ENCODE results near the gene ANKRD34C.

- no peak for TF ChIP-seq CTCF (IDR thresholded peaks at IDR 0.05)
- TF ChIP-seq EZH2 (IDR thresholded peaks at IDR 0.05), result no peak
Measured at GRCh38 chr15:79307251-79307650, 24.7 kb downstream of the ANKRD34C start.
